Neural crest cell (in vitro differentiated cells): ENCODE data around the gene MICAL2. TPM values are rescaled to one million over a fixed set of nuclear protein-coding genes. Genes with fewer than 3 reads are reported as not detected.

Experiments
- DNase-seq: peaks from one replicate; pipeline ENCODE4 v3.0.0; 2021; ENCODE audit warnings: low read depth, mixed read lengths, low spot score
- H3K27ac Mint-ChIP-seq: one replicate; pipeline ENCODE4 v1.8.0; 2021; ENCODE audit warnings: mild to moderate bottlenecking, mixed read lengths; ENCODE audit not compliant: unreplicated experiment
- H3K27me3 Mint-ChIP-seq: 2 replicates; pipeline ENCODE4 v1.8.0; 2021; ENCODE audit warnings: low read depth, mild to moderate bottlenecking, mixed read lengths
- H3K36me3 Mint-ChIP-seq: 2 replicates; pipeline ENCODE4 v1.8.0; 2021; ENCODE audit warnings: low read depth, mild to moderate bottlenecking, mixed read lengths
- H3K4me1 Mint-ChIP-seq: 2 replicates; pipeline ENCODE4 v1.8.0; 2021; ENCODE audit warnings: mixed read lengths
- H3K4me3 Mint-ChIP-seq: one replicate; pipeline ENCODE4 v1.8.0; 2021; ENCODE audit warnings: mild to moderate bottlenecking, mixed read lengths
- H3K9me3 Mint-ChIP-seq: 2 replicates; pipeline ENCODE4 v1.8.0; 2021; ENCODE audit warnings: mixed read lengths
- total RNA-seq: library from RNA; stranded (reverse); gene quantifications from 2 replicates; pipeline ENCODE4 v1.2.1, GENCODE V29; 2021
- TF ChIP-seq, protein P1 (sequence below): fragments of 200-600 bp; sonication (generic); conservative IDR thresholded peaks from 2 replicates; pipeline ENCODE4 v1.5.0; 2021; ENCODE audit warnings: antibody characterized with exemption, mild to moderate bottlenecking

Gene MICAL2
- total RNA-seq, 1 donor from 2014 or later = 1.1 TPM

DNA sequence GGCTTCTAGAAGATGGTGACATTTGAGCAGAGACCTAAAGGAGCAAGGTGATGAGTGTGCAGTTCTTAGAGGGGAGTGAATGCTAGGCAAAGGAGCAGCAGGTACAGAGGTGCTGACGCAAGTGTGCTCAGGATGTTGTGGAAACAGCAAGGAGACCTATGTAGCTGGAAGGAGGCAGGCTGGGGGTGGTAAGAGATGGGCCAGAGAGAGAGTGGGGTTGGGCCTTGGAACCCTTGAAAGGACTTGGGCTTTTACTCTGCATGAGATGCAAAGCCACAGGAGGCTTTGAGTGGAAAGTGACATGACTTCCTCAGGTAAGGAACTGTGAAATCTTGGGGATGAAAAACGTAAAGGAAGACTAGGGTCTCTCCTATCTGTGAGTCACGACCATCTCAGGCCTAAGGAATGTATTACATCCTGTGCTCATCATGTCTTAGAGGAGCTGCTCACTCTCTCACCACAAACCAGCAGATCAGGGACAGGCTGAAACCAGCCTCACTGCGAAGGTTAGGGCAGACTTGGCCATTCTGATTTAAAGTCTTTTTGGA, 65.4 kb downstream of the MICAL2 start:
- Mint-ChIP-seq H3K4me3 (no peak overlapping the region), H3K27me3 (no peaks in the 10 kb centered on the region), H3K36me3 (no peaks in the 10 kb centered on the region), H3K27ac (no peak overlapping the region), H3K4me1 (no peaks in the 10 kb centered on the region), H3K9me3 (no peaks in the 10 kb centered on the region)
- TF ChIP-seq, protein P1, sequence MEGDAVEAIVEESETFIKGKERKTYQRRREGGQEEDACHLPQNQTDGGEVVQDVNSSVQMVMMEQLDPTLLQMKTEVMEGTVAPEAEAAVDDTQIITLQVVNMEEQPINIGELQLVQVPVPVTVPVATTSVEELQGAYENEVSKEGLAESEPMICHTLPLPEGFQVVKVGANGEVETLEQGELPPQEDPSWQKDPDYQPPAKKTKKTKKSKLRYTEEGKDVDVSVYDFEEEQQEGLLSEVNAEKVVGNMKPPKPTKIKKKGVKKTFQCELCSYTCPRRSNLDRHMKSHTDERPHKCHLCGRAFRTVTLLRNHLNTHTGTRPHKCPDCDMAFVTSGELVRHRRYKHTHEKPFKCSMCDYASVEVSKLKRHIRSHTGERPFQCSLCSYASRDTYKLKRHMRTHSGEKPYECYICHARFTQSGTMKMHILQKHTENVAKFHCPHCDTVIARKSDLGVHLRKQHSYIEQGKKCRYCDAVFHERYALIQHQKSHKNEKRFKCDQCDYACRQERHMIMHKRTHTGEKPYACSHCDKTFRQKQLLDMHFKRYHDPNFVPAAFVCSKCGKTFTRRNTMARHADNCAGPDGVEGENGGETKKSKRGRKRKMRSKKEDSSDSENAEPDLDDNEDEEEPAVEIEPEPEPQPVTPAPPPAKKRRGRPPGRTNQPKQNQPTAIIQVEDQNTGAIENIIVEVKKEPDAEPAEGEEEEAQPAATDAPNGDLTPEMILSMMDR = no peak
- no peak for DNase-seq

DNA sequence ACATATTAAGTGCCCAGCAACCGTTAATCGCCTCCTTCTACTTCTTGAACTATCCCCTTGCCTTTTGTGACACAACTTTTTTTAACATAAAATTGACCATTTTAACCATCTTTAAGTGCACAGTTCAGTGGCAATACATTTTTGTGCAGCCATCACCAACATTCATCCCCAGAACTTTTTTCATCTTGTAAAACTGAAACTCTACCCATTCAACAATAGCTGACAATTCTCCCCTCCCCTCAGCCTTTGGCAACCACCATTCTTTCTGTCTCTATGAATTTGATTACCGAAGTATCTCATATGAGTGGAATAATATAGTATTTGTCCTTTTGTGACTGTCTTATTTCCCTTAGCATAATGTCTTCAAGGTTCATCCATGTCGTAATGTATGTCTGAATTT, 66.0 kb downstream of the MICAL2 start:
- no peak overlapping the region for H3K27ac Mint-ChIP-seq
- no peaks in the 10 kb centered on the region for H3K27me3 Mint-ChIP-seq
- DNase-seq = no peak
- H3K9me3 Mint-ChIP-seq = no peaks in the 10 kb centered on the region
- no peaks in the 10 kb centered on the region for H3K36me3 Mint-ChIP-seq
- H3K4me1 Mint-ChIP-seq = no peaks in the 10 kb centered on the region
- TF ChIP-seq, protein P1 = no peak
- H3K4me3 Mint-ChIP-seq = no peak overlapping the region

DNA sequence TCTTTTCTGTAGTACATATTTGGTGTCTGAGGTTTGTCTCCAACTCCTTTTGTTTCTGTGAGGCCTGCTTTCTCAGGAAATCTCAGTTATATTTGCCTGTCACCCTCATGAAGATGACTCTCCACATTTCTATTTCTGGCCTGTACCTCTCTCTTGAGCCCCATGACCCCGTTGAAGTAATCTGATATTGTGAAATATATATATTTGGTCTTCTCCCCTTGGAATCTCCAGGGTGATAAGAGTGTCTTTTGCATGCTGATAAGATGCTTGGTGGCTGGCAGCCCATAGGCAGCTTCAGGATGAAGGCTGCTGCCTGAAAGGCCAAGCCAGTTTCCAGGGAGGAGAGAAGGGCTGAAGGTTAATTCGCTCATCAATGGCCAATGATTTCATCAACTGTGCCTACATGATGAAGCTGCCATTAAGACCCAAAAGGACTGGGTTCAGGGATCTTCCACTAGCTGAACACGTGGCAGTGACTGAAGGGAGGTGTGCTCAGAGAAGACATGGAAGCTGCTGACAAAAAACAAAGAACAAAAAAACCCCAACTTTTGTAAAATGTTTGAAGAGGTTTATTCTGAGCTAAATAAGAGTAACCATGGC, 67.4 kb downstream of the MICAL2 start:
- no peak overlapping the region for H3K27ac Mint-ChIP-seq
- no peaks in the 10 kb centered on the region for H3K9me3 Mint-ChIP-seq
- no peaks in the 10 kb centered on the region for H3K36me3 Mint-ChIP-seq
- no peaks in the 10 kb centered on the region for H3K27me3 Mint-ChIP-seq
- no peak for DNase-seq
- H3K4me3 Mint-ChIP-seq = no peak overlapping the region
- TF ChIP-seq, protein P1 = no peak
- peaks cover 5% of the 10 kb centered on the region for H3K4me1 Mint-ChIP-seq

DNA sequence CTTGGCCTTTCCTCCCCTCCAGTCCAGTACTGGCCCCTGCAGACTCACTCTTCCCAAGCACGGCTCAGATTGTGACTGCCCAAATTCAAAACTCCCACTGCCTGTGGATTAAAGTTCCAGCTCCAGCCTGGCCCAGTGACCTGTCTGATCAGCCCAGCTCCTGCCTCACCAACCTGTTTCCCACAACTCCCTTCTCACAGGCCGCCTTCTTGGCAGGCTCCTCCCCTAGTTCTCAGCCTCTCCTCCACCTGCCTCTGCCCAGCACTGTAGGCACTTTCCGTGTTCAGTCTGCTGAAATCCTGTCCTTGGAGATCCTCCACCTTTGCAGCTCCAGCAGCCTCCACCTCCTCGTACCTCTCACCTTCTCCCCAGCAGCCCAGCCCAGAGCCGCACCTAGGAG, 68.6 kb downstream of the MICAL2 start:
- no peak for DNase-seq
- Mint-ChIP-seq H3K36me3 (no peaks in the 10 kb centered on the region), H3K27ac (no peak overlapping the region), H3K4me3 (no peak overlapping the region), H3K9me3 (no peaks in the 10 kb centered on the region), H3K4me1 (peaks cover 7% of the 10 kb centered on the region), H3K27me3 (no peaks in the 10 kb centered on the region)
- TF ChIP-seq, protein P1 = no peak

DNA sequence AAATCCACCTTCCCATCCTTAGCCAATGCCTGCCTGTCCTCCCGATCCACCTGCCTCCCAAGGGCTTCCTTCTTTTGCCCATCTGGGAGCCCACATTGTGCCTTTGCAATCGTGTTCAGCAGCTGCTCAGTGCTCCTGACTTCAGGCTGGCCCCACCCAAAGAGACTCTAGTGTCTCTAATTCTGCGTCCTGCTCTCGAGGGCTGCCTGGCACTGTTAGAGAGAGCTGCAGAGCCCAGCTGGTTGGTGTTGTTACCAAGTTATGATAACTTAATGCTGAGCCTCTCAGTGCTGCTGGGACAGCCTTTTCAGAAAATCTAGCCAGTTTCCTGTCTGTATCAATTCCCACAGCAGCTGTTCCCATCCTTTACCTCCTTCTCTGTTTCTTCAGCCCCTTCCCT, 69.1 kb downstream of the MICAL2 start:
- Mint-ChIP-seq H3K36me3 (no peaks in the 10 kb centered on the region), H3K27ac (no peak overlapping the region), H3K27me3 (no peaks in the 10 kb centered on the region), H3K9me3 (no peaks in the 10 kb centered on the region), H3K4me3 (no peak overlapping the region), H3K4me1 (peaks cover 7% of the 10 kb centered on the region)
- no peak for DNase-seq
- TF ChIP-seq, protein P1 = no peak
